K562 (cell line): Measurements from ENCODE around the gene TSHR. TPM values are rescaled to one million over a fixed set of nuclear protein-coding genes. Genes with fewer than 3 reads are reported as not detected.

Source experiments
- ARID1B ChIP-seq: fragments of 450-650 bp; IDR thresholded peaks from 2 replicates; pipeline ENCODE4 v1.6.1; 2016; ENCODE audit warnings: antibody characterized with exemption, mild to moderate bottlenecking, inconsistent platforms
- CBX2 ChIP-seq: fragments of 200-600 bp; sonication (generic); IDR thresholded peaks from one replicate; pipeline ENCODE4 v1.6.1; 2012; ENCODE audit warnings: mild to moderate bottlenecking, low read length, inconsistent platforms; ENCODE audit not compliant: insufficient read depth, poor library complexity, severe bottlenecking
- CREM ChIP-seq: IDR thresholded peaks from 2 replicates; pipeline ENCODE4 v1.6.1; 2014; ENCODE audit warnings: antibody characterized with exemption, low read depth
- ELF2 ChIP-seq: fragments of 250-450 bp; sonication (Bioruptor Pico); IDR thresholded peaks from 2 replicates; pipeline ENCODE4 v1.5.0; 2021; ENCODE audit warnings: mild to moderate bottlenecking
- ERF ChIP-seq: fragments of 450-650 bp; formaldehyde crosslinking; IDR thresholded peaks from 2 replicates; pipeline ENCODE4 v1.4.0; 2020; ENCODE audit warnings: mild to moderate bottlenecking, mixed read lengths
- ETS1 ChIP-seq: conservative IDR thresholded peaks from 2 replicates; pipeline ENCODE4 v1.6.1; 2011; ENCODE audit warnings: low read depth, mild to moderate bottlenecking, low read length; ENCODE audit not compliant: control insufficient read depth
- MED1 ChIP-seq: sonication (generic); formaldehyde crosslinking; IDR thresholded peaks from 2 replicates; pipeline ENCODE4 v1.8.1; 2023; ENCODE audit warnings: missing genetic modification reagents, borderline replicate concordance
- MIER1 ChIP-seq: fragments of 450-650 bp; IDR thresholded peaks from 2 replicates; pipeline ENCODE4 v1.6.1; 2016; ENCODE audit warnings: antibody characterized with exemption, mild to moderate bottlenecking, low read depth
- NCOR1 ChIP-seq: fragments of 450-650 bp; IDR thresholded peaks from 2 replicates; pipeline ENCODE4 v1.6.1; 2016; ENCODE audit warnings: mild to moderate bottlenecking, moderate library complexity
- OTX1 ChIP-seq: fragments of 450-650 bp; formaldehyde crosslinking; IDR thresholded peaks from 2 replicates; pipeline ENCODE4 v1.4.0; 2022; ENCODE audit warnings: mild to moderate bottlenecking
- PHF8 ChIP-seq: fragments of 200-600 bp; sonication (generic); IDR thresholded peaks from 2 replicates; pipeline ENCODE4 v1.6.1; 2012; ENCODE audit warnings: mixed run types, mild to moderate bottlenecking, inconsistent platforms, low read length, moderate library complexity, borderline replicate concordance
- RERE ChIP-seq: sonication (generic); formaldehyde crosslinking; IDR thresholded peaks from 2 replicates; pipeline ENCODE4 v1.8.0; 2023; ENCODE audit warnings: missing genetic modification reagents, mild to moderate bottlenecking, borderline replicate concordance
- RNF2 ChIP-seq: sonication (generic); IDR thresholded peaks from 2 replicates; pipeline ENCODE4 v1.6.1; 2016
- SUPT5H ChIP-seq: fragments of 450-650 bp; IDR thresholded peaks from 2 replicates; pipeline ENCODE4 v1.6.1; 2016
- TBL1XR1 ChIP-seq, 2 experiments: IDR thresholded peaks; 2 replicates each; pipeline ENCODE4 v1.6.1; 2012; ENCODE audit warnings: improper control_type of control experiment in 2 of 2, low read length in 2 of 2, mild to moderate bottlenecking in 1 of 2
- ZBTB34 ChIP-seq: fragments of 250-450 bp; sonication (Bioruptor Pico); IDR thresholded peaks from 2 replicates; pipeline ENCODE4 v1.8.0; 2021; ENCODE audit warnings: mild to moderate bottlenecking, moderate library complexity
- ZC3H11A ChIP-seq: IDR thresholded peaks from 2 replicates; pipeline ENCODE4 v1.6.1; 2012; ENCODE audit warnings: low read depth, low read length, improper control_type of control experiment
- ZNF24 ChIP-seq: fragments of 450-650 bp; IDR thresholded peaks from 2 replicates; pipeline ENCODE4 v1.6.1; 2016
- ZNF655 ChIP-seq: fragments of 250-450 bp; sonication (Bioruptor Pico); IDR thresholded peaks from 2 replicates; pipeline ENCODE4 v1.5.0; 2021
- ZNF764 ChIP-seq: fragments of 250-450 bp; sonication (Bioruptor Pico); IDR thresholded peaks from 2 replicates; pipeline ENCODE4 v1.4.0; 2020; ENCODE audit warnings: low read depth, mild to moderate bottlenecking, moderate library complexity
- polyA plus RNA-seq, 8 experiments: library from polyadenylated mRNA; depleted of rRNA in 4 of 8; stranded (reverse) in 5 of 8; unstranded in 3 of 8; fragments of >200 nt; fragmentation: Nextera tagmentation in 2 of 8; fragmentation: Illumina TruSeq in 1 of 8; extraction: Ambion mirVana in 2 of 8; extraction: Trizol in 1 of 8; gene quantifications; 2 replicates each; pipeline versions ENCODE4 v1.2.1 to v1.2.3, GENCODE V29; 2011 to 2014; ENCODE audit warnings: inconsistent platforms in 1 of 8, missing spikeins in 1 of 8
- total RNA-seq, 7 experiments: library from RNA; depleted of rRNA in 6 of 7; stranded (reverse); fragments of >200 nt in 6 of 7; fragmentation: Illumina TruSeq in 2 of 7; extraction: Trizol in 2 of 7; gene quantifications; 2 replicates each; pipeline versions ENCODE4 v1.2.1 to v1.2.3, GENCODE V29; 2011 to 2021; ENCODE audit warnings: low replicate concordance in 1 of 7

TSHR gene
- total and polyA plus RNA-seq, 9 of the 15 experiments (the other 6 are each of a cell fraction or from before 2014, with no cell fraction given) = 0.01 to 0.10 TPM; not detected in 7

- TF ChIP-seq ELF2 (CRISPR knock-in tag) (no peak), TBL1XR1 (IDR thresholded peaks at IDR 0.05; ENCODE audit: low read length in 2 of 2) (no peak), ZNF764 (CRISPR knock-in tag) (no peak), MIER1 (no peak), ZNF24 (no peak), RNF2 (no peak), PHF8 (no peak), ARID1B (0 out of 2 replicates have a peak, but pooled peaks have one; percentile 16), ETS1 (no peak), SUPT5H (no peak), NCOR1 (no peak), ZBTB34 (CRISPR knock-in tag) (no peak), ZC3H11A (no peak), OTX1 (no peak), CBX2 (no peak), CREM (peak; percentile 82), RERE (no peak), ZNF655 (no peak), MED1 (CRISPR knock-in tag) (no peak), ERF (CRISPR knock-in tag) (no peak)
These were observed 50.3 kb downstream of the TSHR start (continued) for GRCh38 chr14:81005540-81006228.
